H1 (cell line): ENCODE results near the gene IFRD1. TPM values are rescaled to one million over a fixed set of nuclear protein-coding genes. Genes with fewer than 3 reads are reported as not detected.

Experiments
- ASH2L ChIP-seq: fragments of 200-600, 300-600 bp; sonication (generic); IDR thresholded peaks from one replicate; pipeline ENCODE4 v1.7.1; 2017; ENCODE audit warnings: low read length
- ATF3 ChIP-seq: IDR thresholded peaks from 2 replicates; pipeline ENCODE4 v1.6.1; 2011; ENCODE audit warnings: low read depth, mild to moderate bottlenecking, low read length; ENCODE audit not compliant: insufficient read depth
- BACH1 ChIP-seq: IDR thresholded peaks from 2 replicates; pipeline ENCODE4 v1.6.1; 2012; ENCODE audit warnings: low read length, improper control_type of control experiment
- BCL11A ChIP-seq, 2 experiments: IDR thresholded peaks; one replicate each; pipeline ENCODE4 v1.6.1; 2011; ENCODE audit warnings: low read depth in 2 of 2, low read length in 2 of 2, mild to moderate bottlenecking in 2 of 2
- CHD1 ChIP-seq: IDR thresholded peaks from 2 replicates; pipeline ENCODE4 v1.6.1; 2012; ENCODE audit warnings: low read depth, low read length, improper control_type of control experiment
- EZH2 ChIP-seq: fragments of 200-600 bp; sonication (generic); IDR thresholded peaks from 2 replicates; pipeline ENCODE4 v1.7.1; 2012; ENCODE audit warnings: low read depth, mild to moderate bottlenecking, moderate library complexity, low read length, inconsistent platforms; ENCODE audit not compliant: severe bottlenecking
- KDM1A ChIP-seq: fragments of 200-600, 300-600 bp; sonication (generic); IDR thresholded peaks from 2 replicates; pipeline ENCODE4 v1.7.1; 2016; ENCODE audit warnings: mild to moderate bottlenecking, low read length, borderline replicate concordance
- KDM4A ChIP-seq: IDR thresholded peaks from one replicate; pipeline ENCODE4 v1.7.1; 2012; ENCODE audit warnings: low read depth, mild to moderate bottlenecking, moderate library complexity, low read length, inconsistent platforms; ENCODE audit not compliant: severe bottlenecking
- KDM5A ChIP-seq: fragments of 200-600 bp; IDR thresholded peaks from 2 replicates; pipeline ENCODE4 v1.7.1; 2012; ENCODE audit warnings: mild to moderate bottlenecking, low read length, inconsistent platforms, mixed read lengths
- NANOG ChIP-seq: IDR thresholded peaks from 2 replicates; pipeline ENCODE4 v1.6.1; 2011; ENCODE audit warnings: low read length, low read depth, mild to moderate bottlenecking, inconsistent platforms; ENCODE audit not compliant: insufficient read depth, poor library complexity, severe bottlenecking
- SP1 ChIP-seq: IDR thresholded peaks from 2 replicates; pipeline ENCODE4 v1.6.1; 2011; ENCODE audit warnings: low read depth, low read length
- SP4 ChIP-seq: IDR thresholded peaks from 2 replicates; pipeline ENCODE4 v1.6.1; 2012; ENCODE audit warnings: low read length, inconsistent platforms
- TAF1 ChIP-seq: IDR thresholded peaks from 2 replicates; pipeline ENCODE4 v1.6.1; 2011; ENCODE audit warnings: mild to moderate bottlenecking, low read depth, low read length
- TBP ChIP-seq: IDR thresholded peaks from 2 replicates; pipeline ENCODE4 v1.6.1; 2011; ENCODE audit warnings: low read depth, low read length, improper control_type of control experiment
- TEAD4 ChIP-seq: IDR thresholded peaks from 2 replicates; pipeline ENCODE4 v1.6.1; 2012; ENCODE audit warnings: low read depth, low read length, inconsistent platforms, mixed read lengths
- YY1 ChIP-seq: IDR thresholded peaks from 2 replicates; pipeline ENCODE4 v1.6.1; 2011; ENCODE audit warnings: low read depth, mild to moderate bottlenecking, low read length
- polyA plus RNA-seq, 7 experiments: library from polyadenylated mRNA; depleted of rRNA in 3 of 7; stranded (reverse) in 5 of 7; unstranded in 2 of 7; fragments of >200 nt in 5 of 7; fragments of 200-250 nt in 2 of 7; gene quantifications; 1 replicate in 5 of 7; 2 replicates in 1 of 7; 4 replicates in 1 of 7; pipeline versions ENCODE4 v1.2.1 to v1.2.3, GENCODE V29; 2011 to 2013; ENCODE audit warnings: missing spikeins in 2 of 7, mixed read lengths in 2 of 7
- total RNA-seq: library from RNA; stranded (reverse); fragmentation: NEBNext Ultra II Directional; extraction: Animal tissue kit (Norgen Biotek cat#: 25700); gene quantifications from 2 replicates; pipeline ENCODE4 v1.2.1, GENCODE V29; 2021
- TF ChIP-seq, protein P1 (sequence below): IDR thresholded peaks from 2 replicates; pipeline ENCODE4 v1.6.1; 2012; ENCODE audit warnings: low read length, inconsistent platforms
- TF ChIP-seq, protein P2 (sequence below): IDR thresholded peaks from 2 replicates; pipeline ENCODE4 v1.6.1; 2011; ENCODE audit warnings: low read length, improper control_type of control experiment

IFRD1 gene
- total and polyA plus RNA-seq, 2 of the 8 experiments (the other 6 are each of a cell fraction or from before 2014, with no cell fraction given), result 23.0 to 50.4 TPM

GRCh38 chr7:112422842-112423496 lies 27.3 kb upstream of the IFRD1 start (continued):
- TF ChIP-seq, protein P1, sequence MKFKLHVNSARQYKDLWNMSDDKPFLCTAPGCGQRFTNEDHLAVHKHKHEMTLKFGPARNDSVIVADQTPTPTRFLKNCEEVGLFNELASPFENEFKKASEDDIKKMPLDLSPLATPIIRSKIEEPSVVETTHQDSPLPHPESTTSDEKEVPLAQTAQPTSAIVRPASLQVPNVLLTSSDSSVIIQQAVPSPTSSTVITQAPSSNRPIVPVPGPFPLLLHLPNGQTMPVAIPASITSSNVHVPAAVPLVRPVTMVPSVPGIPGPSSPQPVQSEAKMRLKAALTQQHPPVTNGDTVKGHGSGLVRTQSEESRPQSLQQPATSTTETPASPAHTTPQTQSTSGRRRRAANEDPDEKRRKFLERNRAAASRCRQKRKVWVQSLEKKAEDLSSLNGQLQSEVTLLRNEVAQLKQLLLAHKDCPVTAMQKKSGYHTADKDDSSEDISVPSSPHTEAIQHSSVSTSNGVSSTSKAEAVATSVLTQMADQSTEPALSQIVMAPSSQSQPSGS, result no peak
- TF ChIP-seq, protein P2, sequence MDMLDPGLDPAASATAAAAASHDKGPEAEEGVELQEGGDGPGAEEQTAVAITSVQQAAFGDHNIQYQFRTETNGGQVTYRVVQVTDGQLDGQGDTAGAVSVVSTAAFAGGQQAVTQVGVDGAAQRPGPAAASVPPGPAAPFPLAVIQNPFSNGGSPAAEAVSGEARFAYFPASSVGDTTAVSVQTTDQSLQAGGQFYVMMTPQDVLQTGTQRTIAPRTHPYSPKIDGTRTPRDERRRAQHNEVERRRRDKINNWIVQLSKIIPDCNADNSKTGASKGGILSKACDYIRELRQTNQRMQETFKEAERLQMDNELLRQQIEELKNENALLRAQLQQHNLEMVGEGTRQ, result no peak
- TF ChIP-seq ATF3, result no peak
- no peak for TF ChIP-seq SP1
- TF ChIP-seq KDM5A, result no peak
- no peak for TF ChIP-seq TBP
- no peak for TF ChIP-seq NANOG
- peak; percentile 100 for TF ChIP-seq BACH1
- no peak for TF ChIP-seq ASH2L
- TF ChIP-seq EZH2, result no peak
- TF ChIP-seq TAF1, result 0 out of 2 replicates have a peak, but pooled peaks have one; percentile 12
- TF ChIP-seq KDM1A, result no peak
- TF ChIP-seq BCL11A (IDR thresholded peaks at IDR 0.05; ENCODE audit: low read depth in 2 of 2, low read length in 2 of 2), result no peak
- peak; percentile 71 for TF ChIP-seq TEAD4
- no peak for TF ChIP-seq CHD1
- no peak for TF ChIP-seq KDM4A
- no peak for TF ChIP-seq YY1
- TF ChIP-seq SP4, result no peak
